Lung microvascular endothelial cell (primary cell): ENCODE results near the gene LIF. TPM values are rescaled to one million over a fixed set of nuclear protein-coding genes. Genes with fewer than 3 reads are reported as not detected.

Experiments
- DNase-seq, 2 donors: peaks; one replicate each; pipeline versions ENCODE4 v3.0.0 to v3.0.0-alpha.2; 2010; ENCODE audit warnings: low read depth in 2 of 2
- total RNA-seq: library from RNA; depleted of rRNA; stranded (reverse); fragments of >200 nt; gene quantifications from 2 replicates; pipeline ENCODE4 v1.2.1, GENCODE V29; 2014

LIF gene
- 0.20 and 0.22 TPM in 2 replicates for total RNA-seq

DNA sequence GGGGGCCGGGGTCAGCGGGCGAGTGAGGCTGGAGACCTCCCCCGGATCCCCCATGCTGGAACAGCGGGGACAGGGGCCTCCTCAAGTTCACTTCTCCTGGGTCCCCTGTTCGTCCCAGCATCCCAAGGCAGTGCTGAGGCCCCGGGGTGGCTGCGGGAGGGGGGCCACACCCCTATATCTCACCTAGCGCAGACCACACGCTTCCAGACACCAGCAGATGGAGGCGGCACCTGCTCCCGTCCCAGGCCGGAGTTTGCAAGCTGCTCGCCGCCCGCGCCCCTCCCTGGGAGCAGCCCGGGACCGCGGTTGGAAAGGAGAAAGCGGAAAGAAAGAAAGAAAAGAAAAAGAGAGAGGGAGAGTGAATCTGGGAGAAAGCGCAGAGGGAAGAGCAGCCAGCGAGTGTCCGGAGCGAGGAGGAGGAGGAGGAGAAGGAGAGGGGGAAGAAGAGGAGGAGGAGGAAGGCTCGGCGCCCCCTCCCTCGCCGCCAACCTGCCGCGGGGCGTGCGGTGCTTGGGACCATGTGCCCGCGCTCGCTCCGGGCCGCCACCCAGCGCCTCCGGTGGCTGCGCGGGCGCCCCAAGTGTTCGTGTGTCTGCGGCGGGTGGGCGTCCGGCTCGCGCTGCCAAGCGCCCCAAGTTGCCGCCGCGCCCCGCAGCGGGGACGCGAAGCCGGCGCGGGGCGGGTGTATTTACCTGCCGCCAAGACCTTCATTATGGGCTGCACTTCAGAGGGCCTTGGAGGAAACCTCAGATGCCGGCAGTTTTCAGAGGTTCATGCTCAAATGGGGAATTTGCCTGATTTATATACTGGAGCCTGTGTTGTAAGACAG lies at the start of gene LIF:
LIF (minus strand) TSS at position 775 of the 829 bp plus-strand sequence; CDS start at position 711, 64 bp downstream.
- peak in 1 of 2 donors; percentile 22 for DNase-seq

DNA sequence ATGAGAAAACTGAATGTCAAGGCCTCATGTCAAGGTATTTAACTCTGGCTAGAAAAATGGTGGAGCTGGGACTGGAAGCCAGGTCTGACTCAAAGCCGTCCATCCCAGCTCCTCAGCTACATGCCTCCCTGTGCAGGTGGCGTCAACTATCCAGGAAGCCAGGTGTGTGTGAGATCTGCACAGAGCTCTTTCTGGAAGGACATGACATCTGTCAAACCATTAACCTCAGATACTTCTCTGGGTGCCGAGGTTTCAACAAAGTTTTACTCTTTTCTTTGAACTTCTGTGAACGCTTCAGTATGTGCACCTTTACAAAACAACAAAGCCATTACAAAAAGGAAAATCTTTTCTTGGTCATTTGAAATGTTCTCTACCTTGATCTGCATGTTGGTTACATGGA lies 49.8 kb upstream of the LIF start:
- DNase-seq: no peak

DNA sequence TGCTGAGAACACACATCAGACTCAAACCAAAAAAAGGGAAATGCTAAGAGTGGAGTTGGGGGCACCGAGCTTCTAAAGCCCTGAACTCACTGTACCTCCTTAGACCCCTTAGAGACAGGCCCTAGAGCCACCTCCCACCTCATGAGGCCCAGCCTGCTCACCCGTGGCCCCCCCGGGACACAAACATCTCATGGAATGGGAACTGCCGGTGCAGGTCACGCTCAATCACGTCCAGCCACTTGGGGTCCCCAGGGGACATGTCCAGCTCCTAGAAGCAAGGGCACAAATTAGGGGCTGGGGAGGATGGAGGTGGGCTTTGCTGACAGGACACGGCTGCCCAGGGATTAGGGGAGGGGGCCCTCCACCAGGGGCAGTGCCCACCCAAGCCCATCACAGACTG lies 49.0 kb upstream of the LIF start:
- no peak for DNase-seq

DNA sequence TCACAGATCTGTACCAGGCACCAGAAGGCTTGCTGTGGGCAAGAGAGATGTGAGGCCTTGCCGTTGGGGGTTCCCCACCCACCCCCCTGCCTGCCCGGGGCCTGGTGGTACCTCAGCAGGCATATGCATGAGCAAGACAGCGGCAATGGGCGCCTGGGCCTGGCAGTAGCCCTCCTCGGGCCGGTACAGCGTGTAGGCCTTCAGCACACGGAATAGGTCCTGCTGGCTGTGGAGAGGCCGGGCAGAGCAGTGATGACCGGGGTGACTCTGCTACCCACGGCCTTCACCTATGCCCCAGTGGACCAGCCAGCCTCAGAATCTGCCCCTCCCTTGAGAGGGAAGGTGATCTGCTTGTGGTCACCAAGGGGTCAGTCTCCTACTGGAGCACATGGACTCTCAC lies 48.3 kb upstream of the LIF start:
- DNase-seq: no peak

DNA sequence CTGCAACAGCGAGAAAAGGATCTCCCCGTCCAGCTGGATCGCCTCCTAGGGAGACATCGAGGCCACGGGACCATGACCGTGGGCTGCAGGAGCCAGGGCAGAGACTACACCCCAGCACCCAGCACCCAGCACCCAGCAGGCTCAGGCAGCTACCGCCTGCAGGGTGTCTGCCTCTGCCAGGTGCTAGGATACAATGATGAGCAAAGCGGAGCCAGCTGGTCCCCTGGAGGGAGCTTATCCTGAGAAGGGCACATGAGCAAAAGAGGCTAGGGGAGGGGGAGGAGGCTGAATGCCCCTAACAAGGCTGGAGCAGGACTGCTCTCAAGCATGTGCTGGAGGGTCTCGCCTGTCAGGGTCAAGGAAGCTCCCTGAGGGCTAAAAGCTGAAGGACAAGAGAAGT lies 47.5 kb upstream of the LIF start:
- DNase-seq: no peak

DNA sequence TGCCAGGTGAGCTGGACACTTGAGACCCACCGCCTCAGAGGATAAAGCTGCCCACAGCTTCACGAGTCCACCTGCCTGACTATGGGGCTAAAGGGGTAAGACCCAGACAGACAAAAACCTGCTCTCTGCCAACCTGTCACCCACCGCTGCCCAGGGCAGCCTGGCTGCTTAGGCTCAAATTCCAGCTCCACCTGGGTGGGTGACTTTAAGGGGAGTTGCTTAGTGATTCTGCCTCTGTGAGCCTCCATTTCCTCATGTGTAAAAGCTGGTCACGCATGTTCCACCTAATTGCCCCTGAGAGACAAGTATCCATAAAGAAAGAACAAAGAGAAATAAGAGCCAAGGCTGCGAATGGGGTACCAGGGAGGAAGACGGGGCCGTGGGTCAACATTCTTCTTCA lies 46.5 kb upstream of the LIF start:
- DNase-seq: no peak

DNA sequence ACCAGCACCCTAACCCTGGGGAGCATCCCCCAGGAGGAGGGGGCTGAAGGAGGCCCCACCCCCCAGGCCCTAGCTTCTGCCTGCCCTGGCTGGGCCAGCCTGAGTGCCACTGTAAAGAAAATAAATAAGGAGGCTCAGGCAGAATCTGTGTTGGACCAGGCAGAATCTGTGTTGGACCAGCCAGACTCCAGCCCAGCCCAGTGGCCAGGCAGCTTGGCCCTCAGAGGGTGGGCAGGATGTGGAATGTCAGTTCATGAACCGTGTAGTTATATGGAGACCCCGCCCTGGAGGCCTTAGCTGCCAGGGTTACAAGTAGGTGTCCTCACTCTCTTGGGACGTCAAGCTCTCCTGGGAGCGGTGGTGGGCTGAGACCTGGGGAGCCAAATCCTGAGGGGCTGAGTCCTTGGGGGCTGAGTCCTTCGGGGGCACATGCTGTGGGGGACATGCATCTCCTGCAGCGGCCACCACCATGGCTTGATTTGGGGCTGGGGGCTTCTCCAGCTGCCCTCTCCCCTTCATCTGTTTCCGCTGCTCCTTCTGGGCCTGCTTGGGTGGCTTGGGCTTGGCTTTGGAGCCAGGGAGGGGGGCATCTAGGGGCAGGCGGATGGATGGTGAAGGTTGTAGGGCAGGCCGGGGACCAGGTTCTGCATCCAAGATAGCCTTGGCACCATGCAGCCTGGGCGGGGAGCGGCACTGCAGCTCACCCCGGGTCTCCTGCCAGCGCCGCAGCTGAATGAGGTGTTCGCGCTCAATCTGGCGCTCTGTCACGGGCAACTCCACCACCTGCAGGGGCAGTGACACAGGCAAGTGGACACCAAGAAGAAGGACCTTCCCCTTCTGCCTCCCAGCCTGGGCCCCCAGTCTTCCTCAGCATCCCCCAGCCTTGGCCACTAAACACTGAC lies 45.8 kb upstream of the LIF start:
- DNase-seq: no peak

DNA sequence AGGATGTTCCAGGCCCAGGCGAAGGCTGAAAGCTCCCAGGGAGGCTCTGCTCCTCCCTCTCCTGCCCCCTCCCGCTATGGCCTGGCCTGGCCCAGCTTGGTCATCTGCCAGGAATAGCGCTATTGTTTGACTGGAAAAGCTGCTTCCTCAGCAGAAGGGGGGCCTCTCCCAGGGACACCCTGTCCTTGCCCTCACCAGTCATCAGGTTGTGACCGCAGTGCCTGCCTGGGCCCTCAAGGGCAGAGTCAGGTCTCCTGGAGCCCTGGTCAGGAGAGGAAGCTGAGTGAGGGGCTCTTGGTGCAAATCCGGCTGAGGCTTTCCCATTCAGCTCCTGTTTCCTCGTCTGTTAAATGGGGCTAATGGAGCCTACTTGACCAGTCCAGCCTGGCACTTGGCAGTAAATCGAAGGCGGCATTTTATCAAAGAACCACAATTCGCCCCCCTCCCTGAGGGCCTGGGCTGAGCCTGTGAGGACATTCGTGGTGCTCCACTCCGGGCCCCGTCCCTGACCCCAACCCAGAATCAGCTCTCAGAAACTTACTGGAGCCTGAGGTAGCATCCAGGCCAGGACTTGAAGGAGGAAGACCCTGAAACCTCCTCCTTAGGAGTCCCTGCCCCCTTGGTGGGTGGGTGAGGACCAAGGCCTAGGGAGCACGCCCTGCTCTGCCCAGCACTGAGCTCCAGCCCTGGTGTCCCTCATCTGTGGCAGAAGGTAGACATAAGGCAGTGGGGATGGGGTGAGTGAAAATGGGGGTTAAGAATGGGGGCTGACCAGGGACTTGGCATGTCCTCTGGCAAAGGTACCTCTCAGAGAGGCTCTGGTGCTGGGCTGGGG lies 44.7 kb upstream of the LIF start:
- DNase-seq: peak; percentile 94

DNA sequence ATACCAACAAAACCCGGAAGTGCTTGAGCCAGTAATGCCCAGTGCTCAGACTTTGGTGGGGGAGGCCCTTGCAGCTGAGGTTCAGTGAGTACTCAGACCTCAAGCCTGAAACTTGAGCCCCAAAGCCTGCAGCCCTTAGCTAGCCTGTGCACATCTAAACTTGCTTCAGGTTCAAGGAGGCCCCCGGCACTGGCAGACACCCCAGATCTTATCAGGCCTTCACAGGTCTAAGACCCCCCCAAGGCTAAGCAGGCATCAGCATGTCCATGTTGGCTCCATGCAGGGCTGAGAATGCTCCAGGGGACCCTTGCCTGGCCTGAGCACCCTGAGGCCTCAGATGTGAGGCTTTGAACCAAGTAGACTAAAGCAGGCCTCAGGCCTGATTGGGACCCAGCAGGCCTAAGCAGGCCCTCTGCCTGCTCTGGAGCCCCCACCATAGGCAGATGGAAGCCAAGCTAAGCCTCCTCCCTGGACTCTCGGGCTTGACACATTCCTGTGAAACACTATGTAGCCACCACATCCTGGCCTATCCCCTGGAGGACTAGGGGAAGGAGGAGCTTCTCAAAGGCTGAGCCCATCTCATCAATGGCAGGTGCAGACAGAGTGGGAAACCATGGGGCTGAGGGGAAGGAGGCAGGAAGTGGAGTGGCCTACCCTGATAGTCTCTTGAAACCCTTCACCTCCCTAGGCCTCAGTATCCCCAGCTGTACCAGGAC lies 43.9 kb upstream of the LIF start:
- DNase-seq: no peak

DNA sequence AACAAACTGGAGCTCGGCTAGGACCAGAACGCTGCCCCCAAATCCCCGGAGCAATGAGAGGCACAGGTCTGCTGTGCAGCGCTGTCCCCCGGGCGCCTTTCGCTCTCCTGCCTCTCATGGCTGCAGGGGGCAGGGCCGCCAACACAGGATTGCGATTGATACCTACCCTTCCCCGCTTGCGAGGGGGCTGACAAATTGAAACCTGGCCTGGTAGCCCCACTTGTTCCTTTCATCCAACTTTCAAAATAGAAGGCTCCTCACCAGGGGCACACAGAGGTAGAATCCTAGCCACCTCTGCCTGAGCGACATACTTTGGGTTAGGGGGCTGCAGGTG lies 43.4 kb upstream of the LIF start:
- no peak for DNase-seq

DNA sequence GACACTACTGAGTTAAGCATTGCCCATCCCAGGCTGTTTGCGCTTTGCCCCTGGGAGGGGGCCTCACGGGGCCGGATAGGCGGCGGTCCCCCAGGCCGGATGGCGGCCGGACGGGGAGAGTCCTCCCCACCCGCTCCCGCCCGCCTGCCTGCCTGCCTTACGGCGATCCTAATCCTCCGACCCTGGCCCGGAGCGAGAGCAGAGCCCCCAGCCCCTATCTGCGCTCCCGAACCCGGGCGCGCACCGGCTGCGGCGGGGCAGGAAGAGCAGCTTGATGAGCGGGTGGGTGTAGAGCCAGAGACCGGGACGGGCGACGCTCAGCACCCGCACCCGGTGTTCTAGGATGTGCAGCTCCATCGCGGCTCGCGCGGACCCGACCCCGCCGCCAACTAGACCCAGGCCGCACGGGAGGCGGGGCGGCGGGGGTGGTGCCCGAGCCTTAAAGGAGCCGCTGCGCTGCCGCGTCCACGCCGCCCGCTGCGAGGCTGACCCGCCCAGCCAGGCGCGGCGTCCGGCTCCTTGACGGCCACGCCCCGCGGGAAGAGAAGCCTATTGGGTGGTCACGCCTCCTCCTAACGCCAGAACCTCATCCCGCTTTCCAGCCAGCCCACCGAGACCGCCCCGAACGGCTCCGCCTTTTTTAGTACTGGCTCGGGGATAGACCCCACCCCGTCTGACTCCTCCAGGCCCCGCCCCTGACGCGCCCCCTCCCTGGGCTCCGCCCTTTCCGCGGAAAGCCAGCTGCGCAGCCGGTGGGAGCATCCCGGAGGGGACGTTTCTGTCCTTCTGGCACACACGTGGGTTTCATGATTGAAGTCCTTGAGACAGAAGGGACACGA lies 42.8 kb upstream of the LIF start, which contains the start of gene CASTOR1:
CASTOR1 (minus strand) TSS at position 365 of the 839 bp plus-strand sequence; CDS start at position 357, 8 bp downstream.
- DNase-seq: peak; percentile 98

DNA sequence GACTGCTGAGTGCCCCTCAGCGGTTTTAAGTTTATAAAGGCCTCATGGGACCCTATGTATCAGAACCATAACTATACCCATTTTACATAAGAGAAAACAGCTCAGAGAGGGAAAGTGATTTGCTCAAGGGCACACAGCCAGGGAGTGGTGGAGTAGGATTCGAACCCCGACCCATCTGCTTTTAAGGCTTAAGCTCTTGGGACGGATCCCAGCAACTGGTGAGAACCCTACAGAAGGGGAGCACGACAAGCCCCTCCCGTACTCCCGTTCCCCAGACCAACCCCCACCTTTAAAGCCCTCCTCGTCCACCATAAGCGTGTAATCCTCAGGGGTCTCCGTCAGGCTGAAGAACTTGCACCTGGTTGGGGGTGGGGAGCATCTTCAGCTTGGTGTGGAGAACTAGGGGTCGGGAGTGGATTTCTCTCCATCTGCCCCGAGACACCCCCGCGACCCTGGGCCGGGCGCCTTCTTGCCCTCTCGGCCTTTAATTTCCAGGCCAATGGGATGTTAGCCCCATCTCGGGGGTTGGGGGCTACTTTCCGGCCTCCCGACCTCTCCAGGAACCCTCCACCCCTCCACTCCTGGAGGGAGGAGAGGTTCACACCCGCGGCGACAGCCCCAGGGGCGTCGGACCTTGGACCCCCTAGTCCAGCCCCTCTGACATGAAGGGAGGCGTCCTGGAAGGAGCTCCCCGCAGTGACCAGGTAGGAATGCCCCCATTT lies 42.0 kb upstream of the LIF start:
- DNase-seq: peak in 1 of 2 donors; percentile 7

DNA sequence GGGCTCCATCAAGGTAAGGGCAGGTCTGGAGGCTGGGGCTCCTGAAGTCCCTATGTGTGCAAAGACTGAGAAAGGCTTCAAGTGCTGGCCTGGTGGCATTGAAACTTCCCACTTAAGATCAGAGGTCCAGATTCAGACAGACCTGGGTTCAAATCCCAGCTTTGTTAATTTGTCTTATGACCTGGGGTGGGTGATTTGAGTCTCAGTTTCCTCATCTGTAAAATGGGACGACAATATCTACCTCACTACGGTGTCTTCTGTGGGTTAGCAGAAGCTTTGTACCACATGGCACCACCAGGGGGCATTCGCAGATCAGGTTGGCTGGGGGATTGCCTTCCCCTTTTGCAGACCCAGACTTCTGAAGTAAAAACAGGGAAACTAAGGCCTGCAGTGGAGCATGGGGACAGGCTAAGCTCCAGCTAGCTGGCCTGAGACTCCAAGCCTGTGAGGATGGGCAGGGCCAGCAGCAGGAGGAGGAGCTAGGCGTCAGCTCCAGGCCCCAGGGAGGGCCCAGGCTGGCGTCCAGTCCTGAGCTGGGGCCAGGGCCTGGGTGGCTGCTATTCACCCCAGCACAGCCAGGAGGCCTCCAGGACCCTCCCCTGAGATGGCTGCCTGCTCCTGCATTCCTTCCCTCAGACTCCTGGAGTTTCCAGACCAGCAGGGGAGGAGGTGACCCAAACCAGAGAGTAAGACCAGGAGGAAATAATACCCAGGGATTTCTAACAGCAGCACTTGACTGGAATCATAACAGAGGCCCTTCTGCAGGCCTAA lies 41.3 kb upstream of the LIF start:
- DNase-seq: peak; percentile 94 to 95

DNA sequence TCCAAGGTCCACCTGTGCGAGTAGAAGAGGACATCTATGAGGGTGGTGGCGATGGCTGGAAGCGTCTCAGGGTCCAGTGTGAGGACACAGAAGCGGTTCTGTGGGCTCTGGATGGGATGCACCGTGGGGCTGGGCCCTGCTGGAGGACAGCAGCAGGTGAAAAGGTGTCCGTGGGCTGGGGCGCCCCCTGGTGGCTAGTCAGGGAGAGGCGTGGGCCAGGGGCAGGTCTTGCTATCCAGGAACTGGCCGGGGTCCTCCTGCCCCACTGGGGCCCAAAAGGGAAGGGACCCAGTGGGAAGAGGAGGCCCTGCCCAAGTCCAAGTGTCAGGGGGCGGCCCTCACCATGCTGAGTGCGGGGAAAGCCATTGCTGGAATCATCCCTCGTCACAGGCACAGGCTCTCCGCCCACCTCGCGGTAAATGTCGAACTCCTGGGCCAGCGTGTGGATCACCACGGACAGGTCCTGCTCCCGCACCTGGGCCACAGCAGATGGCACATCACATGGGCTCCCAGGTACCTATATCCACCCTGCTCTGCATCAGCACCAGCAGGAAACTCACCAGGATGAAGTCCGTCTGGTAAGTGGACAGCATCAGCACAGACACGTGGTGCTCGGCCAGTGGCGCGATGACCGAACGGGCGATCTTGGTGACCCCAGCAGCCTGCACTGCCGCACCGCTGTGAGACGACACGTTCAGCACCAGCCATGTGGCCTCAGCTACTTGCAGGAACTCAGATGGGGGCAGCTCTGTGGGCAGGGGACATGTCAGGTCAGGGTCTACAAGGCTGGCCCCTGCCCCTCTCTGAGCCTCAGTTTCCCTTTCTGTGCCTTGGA lies 40.5 kb upstream of the LIF start:
- peak; percentile 65 to 81 for DNase-seq

DNA sequence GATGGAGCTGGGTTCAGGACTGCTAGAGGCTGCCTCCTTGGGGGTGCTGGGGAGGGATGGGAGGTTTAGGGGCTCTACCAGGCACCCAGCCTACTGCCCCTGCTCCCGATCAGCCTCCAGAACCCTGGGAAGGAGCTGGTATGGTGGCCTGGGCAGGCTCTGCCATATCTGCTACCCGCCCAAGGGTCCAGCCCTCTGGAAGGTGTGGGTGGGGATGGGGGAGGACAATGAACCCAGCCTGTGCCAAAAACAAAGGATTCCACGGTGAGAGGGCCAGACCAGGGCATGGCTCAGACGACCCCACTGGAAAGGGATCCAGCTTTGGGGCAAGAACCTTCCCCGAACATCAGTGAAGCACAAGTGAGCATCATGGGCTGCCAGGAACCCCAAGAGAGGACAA lies 39.8 kb upstream of the LIF start:
- no peak for DNase-seq

DNA sequence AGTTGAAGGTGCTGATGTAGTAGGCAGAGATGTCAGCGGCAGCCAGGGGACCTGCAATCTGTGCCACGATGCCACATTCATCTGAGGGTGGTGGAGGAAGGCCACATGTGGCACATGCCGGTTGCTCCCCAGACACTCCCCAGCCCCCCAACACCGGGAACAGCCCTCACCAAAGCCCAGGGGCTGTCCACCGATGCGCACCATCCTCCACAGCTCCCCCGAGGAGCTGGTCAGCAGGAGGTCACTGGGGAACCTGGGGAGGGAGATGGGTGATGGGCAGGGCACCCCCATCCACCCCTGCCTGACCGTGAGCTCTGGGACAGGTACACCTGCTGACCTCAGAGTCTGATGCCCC lies 39.3 kb upstream of the LIF start:
- DNase-seq: no peak

DNA sequence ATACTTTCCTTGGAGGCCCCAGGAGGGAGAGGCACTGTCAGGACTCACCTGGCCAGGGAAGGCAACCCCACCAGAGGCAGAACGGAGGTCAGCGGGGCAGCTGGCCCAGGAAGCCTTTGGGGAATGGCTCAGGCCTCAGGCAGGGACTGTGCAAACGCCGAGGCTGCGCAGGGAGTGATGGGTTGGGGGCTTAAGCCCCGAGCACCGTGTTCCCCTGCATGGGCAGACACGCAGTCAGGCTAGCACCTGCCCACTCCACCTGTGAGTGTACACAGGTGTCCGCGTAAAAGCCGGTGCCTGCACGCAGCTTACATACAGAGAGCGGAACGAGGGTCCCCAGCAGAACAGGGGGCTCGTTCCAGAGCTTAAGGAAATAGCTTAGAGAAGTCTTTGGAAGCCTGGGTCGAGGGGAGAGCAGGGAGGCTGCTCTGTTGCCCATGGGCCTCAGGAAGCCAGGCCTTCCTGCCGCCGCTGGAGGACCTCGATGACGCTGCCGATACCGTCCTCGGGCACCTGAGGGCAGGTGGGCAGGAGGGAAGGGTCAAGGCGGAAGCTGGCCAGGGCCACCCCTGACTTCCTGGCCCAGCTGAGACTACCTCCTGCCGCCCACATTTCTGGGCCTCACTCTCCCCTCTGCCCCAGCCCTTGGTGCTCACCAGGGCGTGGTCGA lies 38.8 kb upstream of the LIF start:
- DNase-seq: no peak
